HCT116 (cell line): ENCODE data around the gene SLC22A6.

Experiments
- CEBPB ChIP-seq: IDR thresholded peaks from 2 replicates; pipeline ENCODE4 v1.6.1; 2012; ENCODE audit warnings: low read depth
- ELF1 ChIP-seq: IDR thresholded peaks from 2 replicates; pipeline ENCODE4 v1.6.1; 2012; ENCODE audit warnings: low read depth, borderline replicate concordance
- TF ChIP-seq, protein P1 (sequence below): IDR thresholded peaks from 2 replicates; pipeline ENCODE4 v1.6.1; 2012
- TF ChIP-seq, protein P2 (sequence below), 3 experiments: fragments of 200-600 bp in 1 of 3; sonication (generic) in 1 of 3; IDR thresholded peaks in 2 of 3; conservative IDR thresholded peaks in 1 of 3; 2 replicates each; pipeline ENCODE4 v1.5.1; 2012 to 2017; ENCODE audit warnings: low read depth in 2 of 3, low read length in 2 of 3, antibody characterized with exemption in 1 of 3, borderline replicate concordance in 1 of 3, control low read depth in 1 of 3, mild to moderate bottlenecking in 1 of 3, mixed read lengths in 1 of 3, mixed run types in 1 of 3, moderate library complexity in 1 of 3; ENCODE audit not compliant: insufficient read depth in 1 of 3

- TF ChIP-seq ELF1 = no peak
- TF ChIP-seq, protein P1, sequence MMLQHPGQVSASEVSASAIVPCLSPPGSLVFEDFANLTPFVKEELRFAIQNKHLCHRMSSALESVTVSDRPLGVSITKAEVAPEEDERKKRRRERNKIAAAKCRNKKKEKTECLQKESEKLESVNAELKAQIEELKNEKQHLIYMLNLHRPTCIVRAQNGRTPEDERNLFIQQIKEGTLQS = no peak
- TF ChIP-seq, protein P2, sequence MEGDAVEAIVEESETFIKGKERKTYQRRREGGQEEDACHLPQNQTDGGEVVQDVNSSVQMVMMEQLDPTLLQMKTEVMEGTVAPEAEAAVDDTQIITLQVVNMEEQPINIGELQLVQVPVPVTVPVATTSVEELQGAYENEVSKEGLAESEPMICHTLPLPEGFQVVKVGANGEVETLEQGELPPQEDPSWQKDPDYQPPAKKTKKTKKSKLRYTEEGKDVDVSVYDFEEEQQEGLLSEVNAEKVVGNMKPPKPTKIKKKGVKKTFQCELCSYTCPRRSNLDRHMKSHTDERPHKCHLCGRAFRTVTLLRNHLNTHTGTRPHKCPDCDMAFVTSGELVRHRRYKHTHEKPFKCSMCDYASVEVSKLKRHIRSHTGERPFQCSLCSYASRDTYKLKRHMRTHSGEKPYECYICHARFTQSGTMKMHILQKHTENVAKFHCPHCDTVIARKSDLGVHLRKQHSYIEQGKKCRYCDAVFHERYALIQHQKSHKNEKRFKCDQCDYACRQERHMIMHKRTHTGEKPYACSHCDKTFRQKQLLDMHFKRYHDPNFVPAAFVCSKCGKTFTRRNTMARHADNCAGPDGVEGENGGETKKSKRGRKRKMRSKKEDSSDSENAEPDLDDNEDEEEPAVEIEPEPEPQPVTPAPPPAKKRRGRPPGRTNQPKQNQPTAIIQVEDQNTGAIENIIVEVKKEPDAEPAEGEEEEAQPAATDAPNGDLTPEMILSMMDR (IDR thresholded peaks at IDR 0.05 in 2 of 3, conservative IDR thresholded peaks at IDR 0.05 in 1 of 3; ENCODE audit: borderline replicate concordance in 1 of 3, insufficient read depth in 1 of 3, low read depth in 2 of 3, low read length in 2 of 3) = no peak
- no peak for TF ChIP-seq CEBPB
Measured at GRCh38 chr11:63015521-63016215, 30.9 kb upstream of the SLC22A6 start, which contains the start of gene SLC22A8.
